NCI-H446 (cell line): ENCODE data around the gene SNX9.
"Not testable (repeated sequence)": the region's sequence is repeated elsewhere in the genome, so short reads cannot be mapped to it uniquely, and the experiment has no call there.

Experiments used
- DNase-seq, 2 experiments: peaks; one replicate each; lab custom pipeline; 2025; lab: John Stamatoyannopoulos, UW

Gene SNX9

DNA sequence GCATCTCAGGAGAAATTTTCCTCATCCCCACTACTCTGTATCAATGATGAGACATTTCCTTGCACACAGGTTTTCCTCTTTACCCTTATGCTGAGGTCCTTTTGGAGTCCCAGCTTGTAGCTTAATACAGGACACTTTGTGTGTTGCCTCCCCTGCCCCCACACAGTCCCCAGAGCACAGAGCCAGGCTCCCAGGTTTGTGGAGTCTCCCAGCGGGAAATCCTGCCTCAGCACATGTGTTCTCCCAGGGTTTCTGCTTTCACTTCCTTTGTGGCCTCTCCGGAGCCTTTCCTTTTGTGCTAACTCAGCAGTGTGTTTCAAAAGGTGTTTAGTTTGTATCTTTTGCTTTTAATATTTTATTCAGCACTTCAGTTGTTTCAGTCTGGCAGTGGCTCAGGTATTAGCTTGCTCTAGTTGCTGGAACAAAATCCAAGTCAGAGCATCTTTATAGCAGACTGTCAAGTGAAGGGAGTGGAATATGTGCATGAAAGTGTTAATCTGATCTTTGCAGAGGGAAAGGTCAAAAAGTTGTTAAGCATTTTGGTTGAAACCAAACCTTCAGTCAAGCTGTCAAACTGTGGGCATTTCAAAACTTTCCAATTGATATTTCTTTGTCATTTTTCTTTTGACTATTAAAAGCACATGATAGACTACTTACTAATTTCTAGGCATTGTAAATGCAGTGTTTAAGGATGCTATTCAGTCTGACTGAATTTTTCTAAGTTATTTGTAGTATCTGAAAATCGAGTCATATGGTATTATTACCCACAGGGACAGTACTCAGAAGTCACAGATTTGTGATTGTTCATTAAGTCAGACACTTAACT lies 8.6 kb downstream of the SNX9 start:
- no peak for DNase-seq

DNA sequence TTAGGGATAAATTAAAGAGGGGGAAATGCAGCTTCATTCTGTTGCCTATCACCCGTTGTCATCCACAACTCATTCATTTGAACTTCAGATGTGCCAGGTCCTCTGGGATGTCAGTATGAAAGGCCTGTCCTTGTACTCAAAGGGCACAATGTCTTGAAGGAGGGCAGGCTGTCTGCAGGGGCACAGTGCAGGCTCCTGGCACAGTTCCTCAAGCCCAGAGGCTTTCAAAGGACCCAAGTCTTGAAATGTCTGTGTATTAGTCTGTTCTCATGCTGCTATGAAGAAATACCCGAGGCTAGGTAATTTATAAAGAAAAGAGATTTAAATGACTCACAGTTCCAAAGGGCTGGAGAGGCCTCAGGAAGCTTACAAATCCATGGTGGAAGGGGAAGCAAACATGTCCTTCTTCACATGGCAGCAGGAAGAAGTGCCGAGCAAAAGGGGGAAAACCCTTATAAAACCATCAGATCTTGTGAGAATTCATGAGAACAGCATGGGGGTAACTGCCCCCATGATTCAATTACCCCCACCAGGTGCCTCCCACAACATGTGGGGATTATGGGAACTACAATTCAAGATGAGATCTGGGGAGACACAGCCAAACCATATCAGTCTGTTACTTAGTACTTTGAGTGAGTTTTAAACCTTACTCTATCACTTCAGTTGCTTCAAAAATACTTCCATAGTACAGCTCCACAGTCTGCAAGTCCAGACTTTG lies 9.4 kb downstream of the SNX9 start:
- no peak for DNase-seq

DNA sequence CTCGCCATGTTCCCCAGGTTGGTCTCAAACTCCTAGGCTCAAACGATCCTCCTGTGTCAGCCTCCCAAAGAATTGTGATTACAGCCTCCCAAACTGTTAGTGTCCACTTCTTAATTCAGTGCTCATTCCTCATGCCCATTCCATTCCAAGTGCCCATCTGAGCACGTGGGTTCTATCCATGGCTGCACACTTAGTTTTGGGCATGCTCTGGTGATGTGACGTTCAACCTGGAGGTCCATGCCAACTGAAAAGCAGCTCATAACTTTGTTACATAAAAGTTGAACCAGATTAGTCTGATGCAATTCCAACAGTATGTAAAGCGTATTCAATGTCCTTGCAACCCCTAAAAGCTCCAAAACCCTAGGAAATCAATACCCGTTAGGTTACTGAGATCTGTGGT lies 11.5 kb downstream of the SNX9 start:
- no peak for DNase-seq

DNA sequence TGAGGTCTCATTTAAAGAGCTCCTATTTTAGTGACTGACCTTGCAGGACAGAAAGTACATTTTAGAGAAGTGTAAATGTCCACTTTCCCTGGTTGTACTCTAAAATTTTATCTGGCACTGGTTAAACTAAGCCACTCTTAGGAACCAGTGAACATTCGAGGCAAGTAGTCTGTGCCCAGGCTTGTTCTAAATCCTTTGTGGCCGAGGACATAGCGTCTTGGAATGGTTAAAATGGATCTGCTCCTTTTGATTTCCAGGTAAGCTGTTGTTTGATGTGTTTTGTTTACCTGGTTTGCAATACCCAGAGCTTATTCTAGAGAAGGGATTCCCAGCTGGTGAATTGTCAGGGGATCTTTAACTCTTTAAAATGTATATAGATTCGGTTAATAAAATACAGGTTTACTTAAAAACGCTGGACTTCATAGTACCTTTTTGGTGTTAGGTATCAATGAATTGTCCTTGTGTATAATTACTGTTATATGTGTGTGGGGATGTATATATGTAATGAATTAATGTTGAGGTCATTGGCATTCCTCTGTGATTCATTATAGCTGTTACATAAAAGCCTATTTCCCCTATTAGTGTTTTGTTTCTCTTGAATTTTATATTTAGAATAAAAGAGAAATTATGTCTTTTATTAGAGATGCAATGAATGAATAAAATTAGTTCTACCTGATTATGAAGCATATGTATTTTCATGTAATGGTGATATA lies 15.8 kb downstream of the SNX9 start:
- no peak for DNase-seq

DNA sequence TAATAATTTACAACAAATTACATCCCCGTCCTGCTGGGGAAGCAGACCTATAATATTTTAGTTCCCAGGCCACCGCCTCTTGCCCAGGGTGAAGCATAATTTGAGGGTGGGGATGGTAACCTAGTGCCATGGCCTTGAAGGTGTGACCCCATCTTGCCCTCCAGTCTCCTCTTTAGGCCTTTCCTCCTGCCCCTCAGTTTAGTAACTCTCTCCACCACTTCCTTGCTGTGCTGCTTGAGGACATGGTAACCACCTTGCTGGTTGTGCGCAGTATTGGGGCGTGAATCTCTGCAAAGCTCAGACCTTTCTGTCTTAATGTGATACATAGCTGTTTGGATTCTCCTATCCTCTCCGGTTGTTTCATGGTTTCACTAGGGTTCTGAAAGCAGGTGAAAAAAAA lies 16.6 kb downstream of the SNX9 start:
- DNase-seq: no peak

DNA sequence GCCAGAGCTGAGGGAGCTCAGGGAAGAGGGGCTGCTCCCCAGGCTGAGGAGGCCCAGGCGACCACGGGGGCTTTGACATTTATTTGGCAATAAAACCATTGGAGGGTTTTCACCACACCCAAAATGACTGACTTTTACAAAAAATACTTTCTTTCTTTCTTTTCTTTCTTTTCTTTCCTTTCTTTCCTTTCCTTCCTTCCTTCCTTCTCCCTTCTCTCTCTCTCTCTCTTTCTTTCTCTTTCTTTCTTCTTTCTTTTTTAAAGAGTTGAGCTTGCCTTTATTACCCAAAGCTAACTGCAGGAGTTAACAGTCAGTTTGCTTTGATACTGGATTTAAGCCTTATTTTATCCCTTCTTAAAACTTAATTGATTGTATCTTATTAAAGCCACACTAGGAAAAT lies 17.2 kb downstream of the SNX9 start:
- no peak for DNase-seq

DNA sequence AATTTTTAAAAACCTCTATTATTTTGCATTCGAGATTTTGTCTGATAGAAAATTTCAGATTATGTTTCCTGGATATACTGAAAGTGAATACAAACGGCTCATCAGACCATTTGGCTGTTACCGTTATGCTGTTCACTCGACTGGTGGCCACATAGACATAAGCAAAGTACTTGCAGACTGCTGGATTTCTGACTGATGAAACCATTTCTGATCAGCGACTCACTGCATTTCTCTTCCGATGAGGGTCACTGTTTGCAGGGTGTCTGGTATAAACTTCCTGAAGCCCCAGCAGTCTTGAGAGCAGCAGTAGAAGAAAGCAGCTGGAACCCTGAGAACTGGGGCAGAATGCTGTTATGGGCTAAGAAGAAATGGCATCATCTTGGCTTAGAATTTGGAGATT lies 17.7 kb downstream of the SNX9 start:
- no peak for DNase-seq

DNA sequence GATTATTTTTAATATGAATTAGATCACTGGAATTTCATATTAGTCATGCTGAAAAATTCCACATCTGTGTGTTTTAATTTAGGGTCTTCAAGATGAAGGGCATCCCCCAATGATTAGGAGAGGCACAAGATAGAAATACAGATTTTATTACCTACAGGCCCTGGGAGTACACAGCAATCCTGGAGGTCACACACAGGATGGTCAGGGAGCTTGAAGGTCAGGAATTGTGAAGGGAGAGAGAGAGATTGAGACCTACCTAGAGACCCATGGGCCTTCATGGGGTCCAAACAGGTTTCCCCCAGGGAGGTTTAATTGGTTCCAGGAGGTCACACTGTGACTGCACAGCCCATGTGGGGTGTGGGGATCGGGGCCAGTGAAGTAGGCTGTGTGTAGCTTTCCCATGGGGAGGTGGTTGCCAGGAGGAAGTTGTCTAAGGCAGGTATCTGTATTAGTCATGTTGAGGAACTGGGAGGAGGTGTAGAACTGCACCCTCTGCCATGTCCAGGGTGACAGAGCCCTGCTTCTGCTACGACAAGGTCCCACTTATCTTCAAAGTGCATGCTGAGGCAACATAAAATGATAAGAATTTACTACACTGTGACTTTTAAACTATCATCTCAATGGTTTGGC lies 18.3 kb downstream of the SNX9 start:
- no peak for DNase-seq

DNA sequence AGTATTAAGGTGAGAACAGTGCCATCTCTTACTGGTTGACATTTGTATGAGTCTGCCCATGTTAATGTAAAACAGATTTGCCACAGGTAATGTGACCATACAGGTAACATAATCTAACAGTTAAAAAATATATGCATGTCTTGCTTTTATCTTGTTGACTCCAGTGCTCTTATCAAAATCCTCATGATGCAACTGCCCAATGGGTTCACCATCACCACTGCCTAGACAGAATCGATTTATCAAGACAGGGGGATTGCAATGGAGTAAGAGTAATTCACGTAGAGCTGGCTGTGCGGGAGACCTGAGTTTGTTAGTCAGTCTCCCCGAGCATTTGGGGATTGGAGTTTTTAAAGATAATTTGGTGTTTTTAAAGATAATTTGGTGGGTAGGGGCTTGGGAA lies 19.2 kb downstream of the SNX9 start:
- no peak for DNase-seq

DNA sequence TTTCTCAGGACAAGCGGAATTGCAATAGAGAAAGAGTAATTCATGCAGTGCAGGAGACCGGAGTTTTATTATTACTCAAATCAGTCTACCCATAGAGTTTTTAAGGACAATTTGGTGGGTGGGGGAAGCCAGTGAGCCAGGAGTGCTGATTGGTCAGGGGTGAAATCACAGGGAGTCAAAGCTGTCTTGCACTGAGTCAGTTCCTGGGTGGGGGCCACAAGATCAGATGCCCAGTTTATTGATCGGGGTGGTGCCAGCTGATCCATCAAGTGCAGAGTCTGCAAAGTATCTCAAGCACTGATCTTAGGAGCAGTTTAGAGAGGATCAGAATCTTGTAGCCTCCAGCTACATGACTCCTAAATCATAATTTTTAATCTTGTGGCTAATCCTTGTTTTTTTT lies 21.1 kb downstream of the SNX9 start:
- not testable (repeated sequence) for DNase-seq

DNA sequence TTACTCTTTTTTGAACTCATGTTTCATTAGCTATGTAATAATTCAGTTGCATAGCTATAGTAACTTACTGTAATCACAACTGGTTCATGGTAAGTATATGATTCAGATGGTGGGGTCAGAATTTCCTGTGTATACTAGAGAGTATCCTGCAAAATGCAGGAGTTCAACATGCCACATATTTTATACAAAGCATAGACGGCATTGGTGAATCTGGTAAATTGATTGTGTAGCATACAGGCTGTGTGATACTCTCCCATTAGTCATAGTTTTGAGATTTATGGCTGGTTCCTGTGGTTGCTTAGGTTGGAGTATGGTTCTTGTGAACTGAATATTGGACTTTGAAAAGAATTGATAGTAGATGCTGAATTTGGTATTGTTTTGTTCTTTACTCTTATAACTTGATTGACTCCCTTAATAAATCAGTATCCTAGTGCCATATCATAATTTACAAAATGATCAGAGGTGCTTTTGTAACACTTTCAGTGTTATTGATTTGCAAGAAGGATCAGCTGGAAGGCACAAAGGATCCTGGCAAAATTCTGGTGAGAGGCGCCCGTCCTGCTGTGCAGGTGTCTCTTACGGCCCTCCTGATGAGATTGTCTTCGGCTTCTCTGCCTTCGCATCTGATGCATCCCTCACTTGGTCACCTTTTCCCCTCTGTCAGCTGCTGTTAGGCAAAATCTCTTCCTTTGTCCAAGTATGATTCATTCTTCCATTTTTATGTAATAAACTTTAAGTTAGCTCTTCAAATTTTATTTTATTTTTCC lies 22.6 kb downstream of the SNX9 start:
- no peak for DNase-seq

DNA sequence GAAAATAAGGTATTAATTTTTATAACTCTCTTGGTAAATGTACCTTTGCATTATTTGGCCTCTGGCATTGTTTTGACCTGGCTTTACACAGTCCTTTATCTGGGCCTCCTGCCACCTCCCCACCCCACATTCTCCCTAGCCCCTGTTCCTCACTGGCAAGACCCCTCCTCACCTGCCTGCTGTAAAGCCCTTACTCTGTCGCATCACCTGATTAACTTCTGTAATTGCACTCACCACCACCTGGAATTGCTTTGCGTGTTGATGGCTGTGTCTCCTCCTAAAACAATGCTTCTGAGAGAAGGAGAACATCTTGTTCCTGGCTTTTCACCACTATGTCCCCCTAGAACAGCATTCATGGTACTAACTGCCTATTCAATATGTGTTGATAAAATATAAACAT lies 24.8 kb downstream of the SNX9 start:
- DNase-seq: no peak

DNA sequence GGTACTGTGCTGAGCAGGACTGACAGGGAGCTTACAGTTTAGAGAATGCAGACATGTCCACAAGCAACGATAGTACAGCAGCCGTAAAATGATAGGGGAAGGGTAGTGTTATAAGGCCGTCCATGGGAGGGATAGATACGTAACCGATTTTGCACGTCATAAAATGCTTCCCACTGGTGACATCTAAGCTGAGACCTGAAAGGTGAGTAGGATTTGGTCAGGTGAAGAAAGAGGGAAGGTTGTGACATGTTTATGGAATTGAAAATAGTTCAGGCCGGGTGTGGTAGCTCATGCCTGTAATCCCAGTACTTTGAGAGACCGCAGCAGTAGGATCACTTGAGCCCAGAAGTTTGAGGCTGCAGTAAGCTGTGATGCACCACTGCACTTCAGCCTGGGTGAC lies 25.6 kb downstream of the SNX9 start:
- DNase-seq: no peak

DNA sequence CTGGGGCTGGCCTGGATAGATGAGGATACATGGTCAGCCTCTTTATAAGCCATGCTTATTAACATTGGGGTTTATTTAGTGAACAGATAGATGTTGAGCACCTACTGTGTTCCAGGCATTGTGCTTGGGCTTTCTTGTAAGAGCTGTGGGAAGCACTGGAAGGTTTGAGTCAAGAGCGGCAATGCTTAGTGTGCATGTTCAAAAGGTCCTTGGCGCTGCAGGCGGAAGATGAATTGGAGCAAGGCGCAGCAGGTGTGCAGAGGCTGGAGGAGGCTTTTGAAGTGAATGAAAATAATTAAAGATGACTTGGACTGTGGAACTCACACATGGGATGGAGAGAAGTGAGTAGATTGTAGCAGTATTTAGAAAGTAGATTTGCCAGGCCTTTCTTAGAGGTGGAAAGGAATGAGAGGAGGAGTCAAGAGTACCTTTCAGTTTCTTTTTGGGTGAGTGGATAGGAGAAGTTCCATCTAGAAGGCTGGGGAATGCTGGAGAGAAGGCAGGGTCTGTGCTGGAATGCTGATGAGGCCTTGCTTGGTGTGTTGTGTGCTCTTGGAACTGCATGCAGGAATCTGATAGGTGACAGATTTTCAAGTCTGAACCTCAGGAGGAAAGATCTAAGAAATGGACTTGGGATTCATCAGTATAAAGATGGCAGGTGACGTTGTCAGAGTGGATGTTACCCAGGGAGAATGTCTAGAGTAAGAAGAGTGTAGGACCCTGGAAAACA lies 26.4 kb downstream of the SNX9 start:
- no peak for DNase-seq

DNA sequence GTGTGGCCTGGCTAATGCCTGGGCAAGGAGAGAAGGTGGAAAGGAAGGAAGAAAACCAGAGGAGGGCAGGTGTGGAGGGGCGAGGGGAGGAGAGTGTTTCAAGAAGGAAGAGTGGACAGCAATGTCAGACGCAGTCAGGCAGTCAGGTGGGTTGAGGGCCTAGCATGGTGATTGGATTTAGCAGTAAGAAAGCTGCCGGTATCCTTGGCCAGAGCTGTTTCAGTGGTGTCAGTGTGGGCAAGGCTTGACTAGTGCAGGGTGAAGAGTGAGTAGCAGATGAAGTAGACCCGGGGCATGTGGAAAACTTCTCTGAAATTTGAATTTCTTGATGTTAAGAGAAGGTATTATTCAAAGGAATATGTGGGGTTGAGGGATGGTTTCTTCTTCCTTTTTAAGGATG lies 27.0 kb downstream of the SNX9 start:
- no peak for DNase-seq

DNA sequence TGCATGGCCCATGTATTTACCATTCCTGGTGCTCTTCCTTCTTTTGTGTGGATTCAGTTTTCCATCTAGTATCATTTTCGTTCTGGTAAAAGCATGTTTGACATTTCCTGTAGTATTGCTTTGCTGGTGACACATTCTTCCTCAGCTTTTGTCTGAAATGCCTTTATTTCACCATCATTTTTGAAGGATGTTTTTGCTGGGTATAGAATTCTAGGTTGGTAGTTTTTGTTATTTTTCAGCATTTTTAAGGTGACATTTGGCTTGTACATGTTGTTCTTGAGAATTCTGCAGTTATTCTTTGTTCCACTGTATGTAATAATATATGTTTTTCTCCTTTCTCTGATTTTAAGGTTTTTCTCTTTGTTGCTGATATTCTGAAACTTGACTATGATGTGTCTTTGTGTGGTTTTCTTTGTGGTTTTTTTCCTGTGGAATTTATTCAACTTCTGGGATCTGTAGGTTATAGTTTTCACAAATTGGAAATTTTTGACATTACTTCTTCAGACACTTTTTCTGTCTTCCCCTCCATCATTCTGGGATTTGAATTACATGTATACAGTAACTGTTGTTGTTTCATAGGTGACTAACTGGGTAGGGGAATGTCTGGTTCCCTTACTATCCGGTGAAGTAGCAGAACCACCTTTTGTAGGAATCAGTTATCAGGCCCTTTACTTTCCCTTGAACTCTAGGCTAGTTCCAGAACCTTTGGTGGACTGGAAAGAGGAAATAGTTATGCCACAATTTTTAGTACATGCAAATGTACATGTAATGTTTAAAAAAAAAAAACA lies 30.2 kb downstream of the SNX9 start:
- DNase-seq: no peak

DNA sequence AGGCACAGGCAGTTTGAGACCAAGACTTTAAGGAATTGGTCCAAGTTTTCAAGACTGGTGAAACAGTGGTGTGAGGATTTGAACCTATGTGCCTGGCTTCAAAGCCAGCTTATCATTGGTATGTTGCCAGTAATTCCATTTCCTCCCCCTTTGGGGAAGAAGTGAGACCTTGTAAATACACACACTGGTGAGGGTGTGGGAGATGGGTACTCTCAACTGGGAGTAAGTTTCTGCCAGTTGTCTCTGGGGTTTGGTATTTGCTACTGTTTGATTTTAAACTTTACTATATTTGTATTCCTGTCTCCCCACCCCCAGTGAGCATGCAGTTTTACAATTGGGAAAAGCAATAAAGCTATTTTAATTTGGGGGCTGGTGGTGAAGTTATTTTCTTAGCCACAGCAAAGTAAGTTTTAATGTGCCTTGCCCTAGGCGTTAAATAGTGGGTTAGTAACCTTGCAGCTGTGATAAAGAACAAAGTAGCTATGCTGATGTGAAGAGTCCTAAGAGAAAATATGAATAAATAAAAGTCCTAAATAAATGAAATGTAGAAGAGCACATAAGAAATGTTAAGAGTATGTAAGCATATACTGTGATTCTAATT lies 31.0 kb downstream of the SNX9 start:
- no peak for DNase-seq

DNA sequence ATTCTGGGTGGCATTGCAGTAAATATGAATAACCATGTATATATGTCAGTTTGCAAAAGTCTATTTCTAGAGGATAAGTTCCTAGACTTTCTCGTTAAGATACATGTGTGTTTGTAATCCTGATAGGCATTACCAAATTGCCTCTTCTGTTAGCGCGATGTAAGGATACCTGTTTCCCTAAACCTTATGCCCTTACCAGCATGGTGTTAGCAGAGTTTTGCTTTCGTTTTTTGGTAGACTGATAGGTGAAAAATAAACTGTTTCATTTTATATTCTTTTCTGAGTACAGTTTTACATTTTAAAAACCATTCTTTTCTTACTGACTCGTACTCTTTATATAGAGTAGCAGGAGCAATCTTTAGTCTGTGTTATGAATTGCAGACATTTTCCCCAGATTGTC lies 32.3 kb downstream of the SNX9 start:
- no peak for DNase-seq

DNA sequence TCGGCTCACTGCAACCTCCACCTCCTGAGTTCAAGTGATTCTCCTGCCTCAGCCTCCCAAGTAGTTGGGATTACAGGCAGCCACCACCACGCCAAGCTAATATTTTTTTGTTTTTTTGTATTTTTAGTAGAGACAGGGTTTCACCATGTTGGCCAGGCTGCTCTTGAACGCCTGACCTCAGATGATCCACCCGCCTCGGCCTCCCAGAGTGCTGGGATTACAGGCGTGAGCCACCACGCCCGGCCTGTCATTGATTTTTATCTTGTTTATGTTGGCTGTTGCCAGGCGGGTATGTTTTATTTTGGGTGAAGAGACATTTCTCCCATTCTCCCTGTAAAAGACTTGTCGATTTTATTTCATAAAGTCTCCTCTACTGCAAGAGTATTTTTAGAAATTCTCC lies 32.8 kb downstream of the SNX9 start:
- not testable (repeated sequence) for DNase-seq

DNA sequence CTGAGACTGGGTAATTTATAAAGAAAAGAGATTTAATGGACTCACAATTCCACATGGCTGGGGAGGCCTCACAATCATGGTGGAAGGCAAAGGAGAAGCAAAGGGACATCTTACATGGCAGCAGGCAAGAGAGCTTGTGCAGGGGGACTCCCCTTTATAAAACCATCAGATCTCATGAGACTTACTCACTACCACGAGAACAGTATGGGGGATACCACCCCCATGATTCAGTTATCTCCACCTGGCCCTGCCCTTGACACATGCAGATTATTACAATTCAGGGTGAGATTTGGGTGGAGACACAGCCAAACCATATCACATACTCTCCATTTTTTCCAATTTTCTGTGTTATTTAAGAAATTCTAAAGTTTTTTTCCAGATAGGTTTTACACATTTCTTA lies 35.6 kb downstream of the SNX9 start:
- DNase-seq: not testable (repeated sequence)
